ENCODE results near the gene CXCR3.

- no peak for TF ChIP-seq CTCF (IDR thresholded peaks at IDR 0.05)
- TF ChIP-seq EP300 (IDR thresholded peaks at IDR 0.05) = no peak
- no peak for TF ChIP-seq POLR2A (IDR thresholded peaks at IDR 0.05)
Observed at GRCh38 chrX:71634366-71634765, 16.1 kb upstream of the CXCR3 start.
